Stimulated activated CD4-positive, alpha-beta T cell treated with anti-CD3 and anti-CD28 coated beads, Interleukin-4, amount 100 ng/mL, for 24 hours (primary cell): Measurements from ENCODE around the gene IQUB.
A peak's percentile ranks its signal among the peaks of the same experiment; 100 is the strongest.
"Not testable (repeated sequence)": the region's sequence is repeated elsewhere in the genome, so short reads cannot be mapped to it uniquely, and the experiment has no call there.

Experiments
- DNase-seq: peaks from one replicate; pipeline ENCODE4 v3.0.0-alpha.2; 2020

IQUB gene

GRCh38 chr7:123538897-123539296 lies 4.5 kb upstream of the IQUB start:
- DNase-seq = no peak

GRCh38 chr7:123538189-123538714 lies 3.9 kb upstream of the IQUB start:
- DNase-seq = no peak

GRCh38 chr7:123537026-123537642 lies 2.7 kb upstream of the IQUB start:
- DNase-seq = no peak

GRCh38 chr7:123535517-123535916 lies 1.1 kb upstream of the IQUB start:
- no peak for DNase-seq

- DNase-seq = peak; percentile 10
These were observed 439 bp downstream of the IQUB start for GRCh38 chr7:123533929-123534382.

- no peak for DNase-seq
These were observed 860 bp downstream of the IQUB start for GRCh38 chr7:123533553-123533917.

GRCh38 chr7:123532788-123533552 lies 1.4 kb downstream of the IQUB start:
- DNase-seq = peak; percentile 10

GRCh38 chr7:123532343-123532742 lies 2.1 kb downstream of the IQUB start:
- DNase-seq = not testable (repeated sequence)

GRCh38 chr7:123530035-123530591 lies 4.3 kb downstream of the IQUB start:
- DNase-seq = not testable (repeated sequence)

GRCh38 chr7:123528265-123528664 lies 6.1 kb downstream of the IQUB start:
- no peak for DNase-seq

GRCh38 chr7:123527712-123528225 lies 6.6 kb downstream of the IQUB start:
- DNase-seq = not testable (repeated sequence)

- DNase-seq = not testable (repeated sequence)
These were observed 7.9 kb downstream of the IQUB start for GRCh38 chr7:123526533-123526932.

GRCh38 chr7:123522066-123522465 lies 12.3 kb downstream of the IQUB start:
- DNase-seq = no peak

GRCh38 chr7:123505221-123505620 lies 29.2 kb downstream of the IQUB start:
- DNase-seq = no peak

GRCh38 chr7:123502201-123502600 lies 32.2 kb downstream of the IQUB start:
- no peak for DNase-seq

GRCh38 chr7:123500878-123501489 lies 33.4 kb downstream of the IQUB start:
- DNase-seq = no peak

GRCh38 chr7:123499211-123499970 lies 35.0 kb downstream of the IQUB start:
- DNase-seq = no peak

GRCh38 chr7:123498601-123499000 lies 35.8 kb downstream of the IQUB start:
- no peak for DNase-seq

- no peak for DNase-seq
These were observed 36.4 kb downstream of the IQUB start for GRCh38 chr7:123498031-123498430.

GRCh38 chr7:123494193-123494796 lies 40.1 kb downstream of the IQUB start:
- DNase-seq = peak; percentile 34

GRCh38 chr7:123492485-123492884 lies 41.9 kb downstream of the IQUB start:
- no peak for DNase-seq

- DNase-seq = no peak
These were observed 48.7 kb downstream of the IQUB start for GRCh38 chr7:123485721-123486120.
